B cell (primary cell): ENCODE data around the gene TOM1L2. TPM values are rescaled to one million over a fixed set of nuclear protein-coding genes. Genes with fewer than 3 reads are reported as not detected.

Experiments used
- ATAC-seq: fragments of 200-7000 bp; cut with Tn5 transposase; one replicate; pipeline ENCODE4 v1.10.0; 2021; ENCODE audit warnings: low read depth, mild to moderate bottlenecking, moderate number of reproducible peaks, moderate library complexity
- CTCF ChIA-PET: fragments of 350-600 bp; sonication (Branson Sonifier 250); formaldehyde crosslinking; loops from one replicate; lab custom pipeline; 2021; ENCODE audit warnings: antibody characterized with exemption, inconsistent platforms; lab: Charles Lee
- POLR2A ChIA-PET: fragments of 350-600 bp; sonication (Branson Sonifier 250); formaldehyde crosslinking; loops from one replicate; lab custom pipeline; 2021; ENCODE audit warnings: antibody characterized with exemption; lab: Charles Lee
- DNase-seq: peaks from one replicate; pipeline ENCODE4 v3.0.0; 2013
- H2AFZ ChIP-seq: 2 replicates; pipeline ENCODE4 v1.6.1; 2012; ENCODE audit warnings: mild to moderate bottlenecking, low read depth, low read length; ENCODE audit not compliant: insufficient read depth, poor library complexity, severe bottlenecking
- H3K27ac ChIP-seq, 2 donors: 1 replicate in 1 of 2; 2 replicates in 1 of 2; pipeline ENCODE4 v1.5.1; 2012 to 2013; ENCODE audit warnings: low read length in 2 of 2, mild to moderate bottlenecking in 2 of 2, moderate library complexity in 1 of 2
- H3K27me3 ChIP-seq, 4 experiments: fragments of 200-600 bp in 1 of 4; sonication (generic) in 1 of 4; replicated peaks in 1 of 4; 1 replicate in 2 of 4; 2 replicates in 2 of 4; pipeline versions ENCODE4 v1.6.1 to v1.7.0; 2013 to 2016; ENCODE audit warnings: low read length in 3 of 4, mild to moderate bottlenecking in 2 of 4, mixed read lengths in 1 of 4, moderate library complexity in 1 of 4; ENCODE audit not compliant: insufficient read depth in 4 of 4, control insufficient read depth in 3 of 4; ENCODE audit errors: control extremely low read depth in 1 of 4
- H3K36me3 ChIP-seq, 2 experiments: replicated peaks in 1 of 2; 1 replicate in 1 of 2; 2 replicates in 1 of 2; pipeline versions ENCODE4 v1.6.1 to v1.7.1; 2013; ENCODE audit warnings: low read length in 1 of 2; ENCODE audit not compliant: insufficient read depth in 2 of 2, control insufficient read depth in 1 of 2; ENCODE audit errors: control extremely low read depth in 1 of 2, extremely low read depth in 1 of 2
- H3K4me1 ChIP-seq, 2 donors: fragments of 200-600 bp in 1 of 2; sonication (generic) in 1 of 2; 1 replicate in 1 of 2; 2 replicates in 1 of 2; pipeline versions ENCODE4 v1.5.1 to v1.6.1; 2013 to 2017; ENCODE audit warnings: low read length in 2 of 2; ENCODE audit not compliant: control insufficient read depth in 2 of 2, insufficient read depth in 2 of 2
- H3K4me2 ChIP-seq: replicated peaks from 2 replicates; pipeline ENCODE3; 2012; ENCODE audit warnings: mild to moderate bottlenecking, low read depth, low read length; ENCODE audit not compliant: poor library complexity, severe bottlenecking
- H3K4me3 ChIP-seq, 5 experiments: fragments of 200-600 bp in 1 of 5; sonication (generic) in 1 of 5; 1 replicate in 3 of 5; 2 replicates in 2 of 5; pipeline versions ENCODE4 v1.5.1 to v1.7.0; 2011 to 2016; ENCODE audit warnings: low read length in 4 of 5, mild to moderate bottlenecking in 4 of 5, low read depth in 2 of 5, control low read depth in 1 of 5, moderate library complexity in 1 of 5; ENCODE audit not compliant: insufficient read depth in 1 of 5; ENCODE audit errors: control extremely low read depth in 1 of 5, extremely low read depth in 1 of 5
- H3K79me2 ChIP-seq: fragments of 200-600 bp; sonication (generic); one replicate; pipeline ENCODE4 v1.6.0; 2016; ENCODE audit warnings: low read length; ENCODE audit not compliant: control insufficient read depth, insufficient read depth
- H3K9ac ChIP-seq: fragments of 200-600 bp; sonication (generic); 2 replicates; pipeline ENCODE4 v1.6.1; 2017; ENCODE audit warnings: mild to moderate bottlenecking, low read length, moderate library complexity
- H3K9me3 ChIP-seq, 3 donors: one replicate each; pipeline versions ENCODE4 v1.6.1 to v1.7.1; 2013; ENCODE audit warnings: low read length in 2 of 3; ENCODE audit not compliant: control insufficient read depth in 2 of 3, insufficient read depth in 1 of 3; ENCODE audit errors: control extremely low read depth in 1 of 3
- H4K20me1 ChIP-seq: 2 replicates; pipeline ENCODE4 v1.6.0; 2012; ENCODE audit warnings: mild to moderate bottlenecking, low read length; ENCODE audit not compliant: insufficient read depth, control insufficient read depth, poor library complexity, severe bottlenecking
- H3K27ac Mint-ChIP-seq: one replicate; pipeline ENCODE4 v1.8.0; 2021; ENCODE audit warnings: mixed read lengths
- H3K27me3 Mint-ChIP-seq: one replicate; pipeline ENCODE4 v1.8.0; 2021; ENCODE audit warnings: mixed read lengths
- H3K4me1 Mint-ChIP-seq: one replicate; pipeline ENCODE4 v1.8.0; 2021; ENCODE audit warnings: mixed read lengths
- H3K4me3 Mint-ChIP-seq: one replicate; pipeline ENCODE4 v1.8.0; 2021; ENCODE audit warnings: mixed read lengths
- H3K9me3 Mint-ChIP-seq: one replicate; pipeline ENCODE4 v1.8.0; 2022; ENCODE audit warnings: mixed read lengths; ENCODE audit not compliant: insufficient read depth
- EZH2 ChIP-seq: IDR thresholded peaks from 2 replicates; pipeline ENCODE4 v1.6.1; 2012; ENCODE audit warnings: borderline replicate concordance, low read depth, mild to moderate bottlenecking, moderate library complexity, low read length; ENCODE audit not compliant: insufficient read depth, poor library complexity, severe bottlenecking
- WGBS: methylation state at CpG from one replicate; pipeline ENCODE4 v1.1.5; 2013; ENCODE audit warnings: missing lambda C conversion rate; ENCODE audit not compliant: insufficient coverage; 5-methylcytosine and 5-hydroxymethylcytosine counted together
- intact Hi-C: fragments of 100-400 bp; cut with micrococcal nuclease; formaldehyde crosslinking; loops from one replicate; pipeline ENCODE4 v1.10.0; 2022
- polyA plus RNA-seq: library from polyadenylated mRNA; depleted of rRNA; stranded (reverse); fragments of >200 nt; gene quantifications from 2 replicates; pipeline ENCODE4 v1.2.3, GENCODE V29; 2012
- total RNA-seq, 2 donors: library from RNA; stranded (reverse); fragments of 120-200 nt in 1 of 2; gene quantifications; 1 replicate in 1 of 2; 2 replicates in 1 of 2; pipeline versions ENCODE4 v1.2.3 to v1.2.4, GENCODE V29; 2013 to 2022
- TF ChIP-seq, protein P1 (sequence below): fragments of 200-600 bp; IDR thresholded peaks from one replicate; pipeline ENCODE4 v1.8.0; 2022; ENCODE audit warnings: antibody characterized with exemption, mild to moderate bottlenecking

TOM1L2 gene
- total and polyA plus RNA-seq, 2 donors (not counting 1 experiment from before 2014, with no cell fraction given): 25.1 to 29.7 TPM

DNA sequence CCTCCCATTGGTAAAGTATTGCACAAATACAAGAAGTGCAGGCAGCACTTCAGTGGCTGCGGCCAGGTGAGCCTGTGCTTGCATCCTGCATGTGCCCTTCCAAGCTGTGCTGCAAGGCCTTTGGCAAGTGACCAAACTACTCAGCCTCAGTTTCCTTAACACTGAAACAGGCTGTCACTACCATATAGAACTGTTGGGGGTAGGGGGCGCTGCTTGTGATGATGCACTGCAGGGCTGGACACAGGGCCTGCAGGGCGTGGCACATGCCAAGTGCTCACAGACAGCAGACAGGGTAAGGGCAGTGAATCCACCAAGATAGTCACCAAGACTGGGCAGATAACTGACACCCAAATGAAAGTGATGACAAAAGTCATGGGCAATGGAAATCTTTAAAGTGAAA, 69.8 kb downstream of the TOM1L2 start:
- no peak for DNase-seq
- no peak overlapping the region for H3K4me2 ChIP-seq
- H3K9me3 ChIP-seq: no peaks in the 10 kb centered on the region
- no peaks in the 10 kb centered on the region for H3K27me3 ChIP-seq
- H3K4me1 ChIP-seq: no peaks in the 10 kb centered on the region
- CTCF ChIA-PET: no interaction called here
- H3K79me2 ChIP-seq: no peaks in the 10 kb centered on the region
- no peaks in the 10 kb centered on the region for H4K20me1 ChIP-seq
- POLR2A ChIA-PET: no interaction called here
- H3K4me1 Mint-ChIP-seq: no peaks in the 10 kb centered on the region
- no peak overlapping the region for H3K27ac Mint-ChIP-seq
- H3K9me3 Mint-ChIP-seq: no peaks in the 10 kb centered on the region
- H3K4me3 Mint-ChIP-seq: no peak overlapping the region
- no peak overlapping the region for H3K9ac ChIP-seq
- no peak overlapping the region for H2AFZ ChIP-seq
- no peak overlapping the region for H3K27ac ChIP-seq
- TF ChIP-seq, protein P1, sequence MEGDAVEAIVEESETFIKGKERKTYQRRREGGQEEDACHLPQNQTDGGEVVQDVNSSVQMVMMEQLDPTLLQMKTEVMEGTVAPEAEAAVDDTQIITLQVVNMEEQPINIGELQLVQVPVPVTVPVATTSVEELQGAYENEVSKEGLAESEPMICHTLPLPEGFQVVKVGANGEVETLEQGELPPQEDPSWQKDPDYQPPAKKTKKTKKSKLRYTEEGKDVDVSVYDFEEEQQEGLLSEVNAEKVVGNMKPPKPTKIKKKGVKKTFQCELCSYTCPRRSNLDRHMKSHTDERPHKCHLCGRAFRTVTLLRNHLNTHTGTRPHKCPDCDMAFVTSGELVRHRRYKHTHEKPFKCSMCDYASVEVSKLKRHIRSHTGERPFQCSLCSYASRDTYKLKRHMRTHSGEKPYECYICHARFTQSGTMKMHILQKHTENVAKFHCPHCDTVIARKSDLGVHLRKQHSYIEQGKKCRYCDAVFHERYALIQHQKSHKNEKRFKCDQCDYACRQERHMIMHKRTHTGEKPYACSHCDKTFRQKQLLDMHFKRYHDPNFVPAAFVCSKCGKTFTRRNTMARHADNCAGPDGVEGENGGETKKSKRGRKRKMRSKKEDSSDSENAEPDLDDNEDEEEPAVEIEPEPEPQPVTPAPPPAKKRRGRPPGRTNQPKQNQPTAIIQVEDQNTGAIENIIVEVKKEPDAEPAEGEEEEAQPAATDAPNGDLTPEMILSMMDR: no peak
- no peak for TF ChIP-seq EZH2
- H3K4me3 ChIP-seq: no peak overlapping the region
- no peaks in the 10 kb centered on the region for H3K27me3 Mint-ChIP-seq
- peaks cover 0 to 13% of the 10 kb centered on the region in 2 experiments for H3K36me3 ChIP-seq
- intact Hi-C loops: no loop called here
- WGBS: 100% methylated on average over 3 of the region's 3 CpGs
- ATAC-seq: no peak

DNA sequence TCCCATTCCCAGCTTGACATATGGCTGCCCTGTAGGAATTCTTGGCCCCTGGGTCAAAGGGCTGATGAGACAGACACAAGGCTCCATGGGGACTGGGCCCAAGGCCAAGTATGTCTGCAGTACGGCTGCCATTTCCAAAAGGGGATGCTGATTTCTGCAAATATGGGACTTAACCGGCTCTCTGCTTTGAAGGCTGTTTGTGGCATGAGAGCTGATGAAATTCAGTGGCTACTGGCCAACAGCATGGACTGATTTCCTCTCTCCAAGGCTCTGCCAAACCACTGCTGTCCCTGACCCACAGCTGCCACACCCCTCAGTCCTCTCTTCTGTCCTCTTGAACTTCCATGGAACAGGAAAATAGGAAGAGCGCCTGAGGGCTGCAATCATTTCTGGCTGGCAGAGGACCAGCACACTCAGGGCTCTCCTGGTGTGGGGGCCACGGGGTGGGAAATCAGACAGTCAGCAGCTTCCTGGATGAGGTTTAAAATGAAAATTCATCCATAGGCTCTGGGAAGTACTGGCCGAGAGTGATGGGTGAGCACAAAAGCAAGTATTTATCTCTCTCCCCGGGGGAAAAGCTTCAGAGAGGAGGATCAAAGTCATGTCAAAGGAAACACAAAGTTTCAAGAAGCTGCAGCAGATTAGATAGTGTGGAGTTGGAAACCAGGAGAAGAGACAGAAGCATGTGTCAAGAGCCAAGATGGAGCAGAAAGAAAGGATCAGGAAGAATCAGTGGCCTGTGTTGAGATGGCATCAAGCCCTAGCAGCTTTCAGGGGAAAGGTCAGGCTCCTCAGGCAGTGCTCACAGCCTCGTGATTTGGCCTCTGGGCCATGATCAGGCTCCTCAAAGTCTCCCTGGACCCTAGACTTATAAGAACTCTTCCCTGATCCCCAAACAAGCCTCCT, 71.3 kb downstream of the TOM1L2 start:
- H4K20me1 ChIP-seq: no peaks in the 10 kb centered on the region
- H3K36me3 ChIP-seq: peaks cover 0 to 18% of the 10 kb centered on the region in 2 experiments
- CTCF ChIA-PET: interaction anchor here (0.9 kb wide), 1 partner anchor 89 kb away, joined by 3 read pairs; no protein-coding TSS in a partner anchor
- no peaks in the 10 kb centered on the region for H3K27me3 ChIP-seq
- Mint-ChIP-seq H3K27me3 (no peaks in the 10 kb centered on the region), H3K4me1 (no peaks in the 10 kb centered on the region), H3K27ac (no peak overlapping the region), H3K9me3 (no peaks in the 10 kb centered on the region), H3K4me3 (no peak overlapping the region)
- TF ChIP-seq, protein P1: no peak
- no peak for TF ChIP-seq EZH2
- H3K79me2 ChIP-seq: no peaks in the 10 kb centered on the region
- no peaks in the 10 kb centered on the region for H3K4me1 ChIP-seq
- H3K4me3 ChIP-seq: no peak overlapping the region
- H3K27ac ChIP-seq: no peak overlapping the region
- ATAC-seq: no peak
- POLR2A ChIA-PET: no interaction called here
- no peak overlapping the region for H3K4me2 ChIP-seq
- no peak overlapping the region for H3K9ac ChIP-seq
- intact Hi-C loops: no loop called here
- H2AFZ ChIP-seq: no peak overlapping the region
- 80% methylated on average over 7 of the region's 7 CpGs for WGBS
- DNase-seq: no peak
- H3K9me3 ChIP-seq: no peaks in the 10 kb centered on the region
